Measurements from ENCODE around the gene MRPL39.

MRPL39 gene

DNA sequence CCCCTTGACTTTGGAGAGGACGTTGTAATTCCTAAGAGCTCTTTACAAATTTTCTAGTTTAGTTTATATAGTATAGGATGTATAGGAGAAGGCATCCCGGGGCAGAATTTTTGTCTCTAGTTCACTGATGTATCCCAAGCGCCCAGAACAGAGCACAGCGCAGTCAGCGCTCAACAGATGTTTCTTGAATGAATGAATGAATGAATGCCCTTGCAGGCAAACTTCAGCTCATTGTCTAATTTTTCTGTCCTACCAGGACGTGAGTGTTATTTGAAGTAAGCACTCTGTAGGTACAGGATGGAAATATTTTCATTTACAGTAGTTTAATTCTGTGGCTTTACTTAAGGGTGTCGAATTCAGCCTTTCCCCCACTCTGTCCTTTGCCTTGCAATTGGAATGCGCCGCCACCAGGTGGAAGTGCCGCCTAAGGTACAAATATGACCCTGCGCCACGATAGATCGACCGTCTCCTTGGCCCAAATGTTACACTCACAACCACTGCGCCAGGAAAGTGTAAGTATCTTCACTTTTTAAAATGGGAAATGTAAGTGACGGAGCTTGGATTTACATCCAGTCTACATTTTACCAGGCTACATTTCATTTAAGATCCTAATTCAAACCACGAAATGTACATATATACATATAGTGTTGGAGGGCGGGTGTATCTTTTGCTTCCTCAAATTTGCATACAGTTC, 910 bp upstream of the MRPL39 start:
- DNase-seq: peak; percentile 85

GRCh38 chr21:25589887-25590286, 17.4 kb downstream of the MRPL39 start:
- DNase-seq: no peak

DNA sequence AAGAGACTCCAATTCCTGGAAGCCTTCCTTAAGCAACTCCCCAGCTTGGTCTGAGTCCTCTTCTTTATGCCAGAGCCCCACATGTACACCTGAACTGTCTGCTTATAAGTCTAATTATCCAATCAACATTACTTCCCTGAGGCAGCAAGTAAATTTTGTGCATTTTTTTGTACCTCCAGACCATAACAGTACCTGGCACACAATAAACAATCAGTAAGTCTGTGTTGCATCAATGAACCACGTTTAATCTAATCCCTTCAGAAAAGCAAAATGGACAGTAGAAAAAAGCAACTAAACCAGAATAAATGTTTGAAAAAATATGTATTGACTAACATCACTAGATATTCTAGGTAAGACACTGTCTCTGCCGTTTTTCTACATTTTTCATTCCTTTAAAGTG, 20.5 kb downstream of the MRPL39 start:
- DNase-seq: no peak

DNA sequence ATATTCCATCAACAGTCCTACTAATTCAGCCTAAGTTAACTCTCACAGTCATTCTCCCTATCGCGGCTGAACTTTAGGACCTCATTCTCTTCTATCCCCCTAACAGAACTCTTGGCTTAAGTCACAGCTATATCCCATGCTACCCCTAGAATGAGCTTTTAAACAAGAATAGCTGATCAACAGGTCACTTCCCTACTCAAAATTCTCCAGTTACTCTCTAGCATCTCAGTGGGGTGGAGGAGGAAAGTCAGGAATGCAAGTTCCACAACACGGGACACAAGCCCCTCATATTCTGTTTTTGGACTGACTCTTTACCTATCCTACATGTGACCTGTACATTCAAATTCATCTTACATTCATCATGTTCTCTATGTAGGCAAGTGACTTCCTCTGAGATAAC, 21.0 kb downstream of the MRPL39 start:
- no peak for DNase-seq

DNA sequence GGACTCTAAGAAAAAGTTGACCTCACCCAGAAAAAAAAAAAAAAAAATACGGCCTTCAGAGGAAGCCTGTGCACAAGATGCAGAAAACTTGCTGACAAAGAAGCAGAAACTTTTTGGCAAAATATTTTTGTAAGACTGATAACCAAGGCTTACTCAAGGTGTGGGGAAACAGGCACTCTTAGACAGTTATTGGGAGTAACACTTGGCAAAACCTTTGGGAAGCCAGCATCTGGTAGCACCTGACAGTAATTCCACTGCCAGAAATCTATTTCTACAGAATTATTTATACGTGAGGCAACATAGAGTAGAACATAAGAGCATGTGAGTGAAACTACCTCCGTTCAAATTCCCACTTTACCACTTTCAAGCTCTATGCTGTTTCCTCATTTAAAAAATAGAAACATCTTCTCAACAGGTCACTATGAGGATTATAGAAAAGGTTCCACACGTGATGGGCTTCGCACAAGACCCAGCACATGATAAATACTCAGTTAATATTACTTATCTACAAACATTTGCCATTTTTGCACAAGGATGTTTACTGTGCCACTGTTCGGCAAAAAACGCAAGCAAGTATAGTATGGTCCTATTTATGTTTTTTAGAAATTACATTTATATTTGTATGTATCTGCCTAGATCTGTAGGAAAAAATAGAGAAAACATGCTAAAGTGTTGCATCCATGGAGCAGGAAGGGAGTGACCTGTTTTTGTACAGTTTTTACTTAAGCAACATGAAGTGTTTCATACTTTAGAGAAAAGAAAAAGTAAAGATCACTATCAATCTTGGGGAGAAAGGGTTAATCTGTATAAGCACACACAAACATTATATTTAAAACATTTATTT, 22.2 kb downstream of the MRPL39 start:
- no peak for DNase-seq

- DNase-seq: no peak
These were observed 23.7 kb downstream of the MRPL39 start for GRCh38 chr21:25583370-25584130.

- no peak for DNase-seq
These were observed 24.4 kb downstream of the MRPL39 start for GRCh38 chr21:25582888-25583287.

DNA sequence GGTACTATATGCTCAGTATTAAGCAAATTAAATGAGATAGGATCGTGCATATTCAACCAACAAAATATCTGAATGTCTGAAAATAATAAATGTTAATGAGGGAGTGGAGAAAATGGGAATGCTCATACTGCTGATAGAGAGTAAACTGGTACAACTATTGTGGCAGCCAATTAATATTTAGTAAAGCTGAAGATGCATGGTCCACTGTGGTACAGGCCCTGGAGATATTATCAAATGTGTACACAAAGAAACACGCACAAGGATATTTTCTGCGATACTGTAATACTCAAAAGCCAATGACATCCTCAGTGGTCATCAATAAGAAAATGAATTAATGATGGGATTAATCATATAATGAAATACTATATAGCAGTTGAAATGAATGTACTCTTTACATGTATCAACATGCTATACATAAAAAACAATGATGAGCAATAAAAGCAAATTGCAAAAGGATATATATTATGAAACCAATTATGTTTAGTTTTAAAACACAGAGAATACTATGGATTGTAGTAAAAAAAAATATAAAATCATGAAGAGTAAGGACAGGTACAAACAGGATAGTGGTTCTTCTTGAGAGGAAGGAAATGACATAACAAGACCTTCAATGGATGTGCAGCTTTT, 25.0 kb downstream of the MRPL39 start:
- no peak for DNase-seq

GRCh38 chr21:25581582-25581981, 25.7 kb downstream of the MRPL39 start:
- DNase-seq: no peak

GRCh38 chr21:25580912-25581260, 26.4 kb downstream of the MRPL39 start:
- no peak for DNase-seq

GRCh38 chr21:25579226-25580013, 27.9 kb downstream of the MRPL39 start:
- DNase-seq: no peak

GRCh38 chr21:25578056-25578961, 29.0 kb downstream of the MRPL39 start:
- no peak for DNase-seq

DNA sequence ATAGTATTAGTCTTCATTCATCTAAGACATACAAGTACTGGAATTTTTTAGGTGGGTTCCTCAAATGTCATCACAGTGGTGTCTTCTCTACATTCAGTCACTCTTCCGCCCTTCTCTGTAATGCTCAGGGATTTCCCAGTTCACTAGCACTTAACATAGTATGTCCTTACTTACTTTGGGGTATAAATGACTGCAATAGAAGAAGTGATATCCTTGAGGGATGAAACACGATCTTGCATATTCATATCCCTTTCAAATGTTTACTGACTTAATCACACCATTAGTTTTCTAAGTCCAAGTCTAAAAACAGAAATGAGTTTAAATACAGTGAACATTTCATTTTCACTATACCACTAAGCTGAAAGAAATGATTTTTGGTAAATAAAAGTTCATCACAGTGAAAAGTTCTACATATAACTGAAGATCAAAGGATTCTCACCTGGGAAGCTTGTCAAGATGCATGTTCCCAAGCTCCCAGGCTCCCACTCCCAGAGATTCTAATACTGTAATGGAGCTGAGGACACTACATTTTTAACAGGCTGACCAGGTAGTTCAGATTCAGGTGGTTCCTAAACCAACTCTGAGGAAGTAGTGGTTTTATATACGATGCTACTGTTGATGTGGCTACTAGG, 29.7 kb downstream of the MRPL39 start:
- no peak for DNase-seq

- peak; percentile 74 for DNase-seq
These were observed 33.7 kb downstream of the MRPL39 start for GRCh38 chr21:25573409-25574206.

DNA sequence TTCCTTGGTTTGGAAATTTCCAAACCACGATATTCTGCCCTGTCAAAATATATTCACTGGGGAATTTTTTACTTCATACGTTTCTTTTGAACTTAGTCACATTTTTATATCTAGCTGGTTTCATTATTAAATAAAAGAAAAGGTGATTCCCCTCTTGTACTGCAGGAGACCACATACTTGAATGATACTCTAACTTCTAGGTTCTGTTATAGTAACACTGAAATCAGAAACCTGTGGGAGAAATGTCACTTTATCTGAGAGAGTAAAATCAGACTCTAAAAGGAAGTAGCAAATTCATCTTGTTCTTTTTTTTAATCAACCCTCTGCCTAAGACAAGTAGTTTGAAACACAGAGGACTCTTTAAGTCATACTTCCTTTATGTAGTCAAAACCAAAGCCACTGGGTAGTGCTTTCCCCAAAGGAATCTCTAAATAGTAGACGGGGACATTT, 34.4 kb downstream of the MRPL39 start:
- DNase-seq: peak; percentile 64

- no peak for DNase-seq
These were observed 35.6 kb downstream of the MRPL39 start for GRCh38 chr21:25571726-25572121.

- DNase-seq: no peak
These were observed 37.6 kb downstream of the MRPL39 start for GRCh38 chr21:25569711-25570110.

- no peak for DNase-seq
These were observed 38.2 kb downstream of the MRPL39 start for GRCh38 chr21:25569084-25569483.

- DNase-seq: no peak
These were observed 39.0 kb downstream of the MRPL39 start for GRCh38 chr21:25568246-25568645.

- DNase-seq: no peak
These were observed 39.8 kb downstream of the MRPL39 start for GRCh38 chr21:25567472-25567871.

Data from CD4-positive, alpha-beta T cell treated with Interleukin-10 for 1 hour (primary cell).